PC-3 (cell line): ENCODE results near the gene CLIC5. TPM values are rescaled to one million over a fixed set of nuclear protein-coding genes. Genes with fewer than 3 reads are reported as not detected.

Experiments
- ATAC-seq: fragments of 200-7000 bp; cut with Tn5 transposase; 2 replicates; pipeline ENCODE4 v1.9.1; 2020; ENCODE audit warnings: mild to moderate bottlenecking, moderate library complexity
- BruUV-seq: library from RNA; stranded (reverse); fragments of 400-500 nt; replicated peaks from 2 replicates; lab custom pipeline; 2021; lab: Mats Ljungman, UMichigan
- CTCF ChIA-PET: fragments of 300-600 bp; sonication (Branson Sonifier 250); formaldehyde crosslinking; loops from one replicate; lab custom pipeline; 2022; ENCODE audit warnings: antibody characterized with exemption; lab: Charles Lee
- POLR2A ChIA-PET: fragments of 300-600 bp; sonication (Branson Sonifier 250); formaldehyde crosslinking; loops from one replicate; lab custom pipeline; 2022; ENCODE audit warnings: antibody characterized with exemption; ENCODE audit not compliant: unreplicated experiment; lab: Charles Lee
- DNase-seq: peaks from one replicate; pipeline ENCODE4 v3.0.0-alpha.2; 2015
- H2AFZ ChIP-seq: fragments of 300-600 bp; sonication (generic); 2 replicates; pipeline ENCODE4 v1.6.0; 2016; ENCODE audit warnings: antibody characterized with exemption, low read length
- H3F3A ChIP-seq: fragments of 300-600 bp; sonication (generic); one replicate; pipeline ENCODE4 v1.6.0; 2017; ENCODE audit warnings: antibody characterized with exemption, low read length, control low read depth, mild to moderate bottlenecking; ENCODE audit not compliant: unreplicated experiment
- H3K27ac ChIP-seq: fragments of 300-600 bp; sonication (generic); 2 replicates; pipeline ENCODE4 v1.5.1; 2016; ENCODE audit warnings: mild to moderate bottlenecking, low read length
- H3K27me3 ChIP-seq: fragments of 300-600 bp; sonication (generic); 2 replicates; pipeline ENCODE4 v1.6.1; 2016; ENCODE audit warnings: low read length, mixed read lengths
- H3K36me3 ChIP-seq: fragments of 300-600 bp; sonication (generic); 2 replicates; pipeline ENCODE4 v1.6.1; 2016; ENCODE audit warnings: low read depth, mixed run types, low read length, mixed read lengths
- H3K4me1 ChIP-seq: fragments of 300-600 bp; sonication (generic); 2 replicates; pipeline ENCODE4 v1.5.1; 2016; ENCODE audit warnings: low read length; ENCODE audit not compliant: insufficient read depth
- H3K4me2 ChIP-seq: fragments of 300-600 bp; sonication (generic); 2 replicates; pipeline ENCODE4 v1.6.0; 2016; ENCODE audit warnings: low read length
- H3K4me3 ChIP-seq: fragments of 300-600 bp; sonication (generic); 2 replicates; pipeline ENCODE4 v1.5.1; 2016; ENCODE audit warnings: mild to moderate bottlenecking, low read length, mixed read lengths
- H3K79me2 ChIP-seq: fragments of 300-600 bp; sonication (generic); 2 replicates; pipeline ENCODE4 v1.6.1; 2017; ENCODE audit warnings: low read length, mixed read lengths
- H3K9ac ChIP-seq: fragments of 300-600 bp; sonication (generic); 2 replicates; pipeline ENCODE4 v1.6.0; 2016; ENCODE audit warnings: mild to moderate bottlenecking, low read length
- H3K9me2 ChIP-seq: fragments of 300-600 bp; sonication (generic); replicated peaks from 2 replicates; pipeline ENCODE4 v1.6.1; 2016; ENCODE audit warnings: mixed run types, low read length, mixed read lengths
- H3K9me3 ChIP-seq: fragments of 300-600 bp; sonication (generic); 2 replicates; pipeline ENCODE4 v1.6.1; 2016; ENCODE audit warnings: low read length, mixed read lengths
- H4K20me1 ChIP-seq: fragments of 300-600 bp; sonication (generic); 2 replicates; pipeline ENCODE4 v1.6.1; 2016; ENCODE audit warnings: low read length, mixed read lengths
- CTCF ChIP-seq: fragments of 300-600 bp; sonication (generic); conservative IDR thresholded peaks from 2 replicates; pipeline ENCODE4 v1.5.1; 2017; ENCODE audit warnings: antibody characterized with exemption, low read depth, mild to moderate bottlenecking, low read length
- EZH2 ChIP-seq: fragments of 300-600 bp; sonication (generic); IDR thresholded peaks from one replicate; pipeline ENCODE4 v1.6.1; 2017; ENCODE audit warnings: antibody characterized with exemption, mild to moderate bottlenecking, low read length; ENCODE audit not compliant: unreplicated experiment
- EZH2phosphoT487 ChIP-seq: fragments of 300-600 bp; sonication (generic); IDR thresholded peaks from 2 replicates; pipeline ENCODE4 v1.6.1; 2018; ENCODE audit warnings: mild to moderate bottlenecking, antibody characterized with exemption, low read length, borderline replicate concordance
- intact Hi-C: fragments of 100-400 bp; cut with micrococcal nuclease; formaldehyde crosslinking; loops from 2 replicates; pipeline ENCODE4 v1.9.0; 2023
- total RNA-seq: library from RNA; depleted of rRNA; stranded (reverse); fragments of >200 nt; gene quantifications from 2 replicates; pipeline ENCODE4 v1.2.3, GENCODE V29; 2014

CLIC5 gene
- total RNA-seq, 1 experiment from 2014 or later = not detected

GRCh38 chr6:45952546-45952945, 63.1 kb downstream of the CLIC5 start:
- no peaks in the 10 kb centered on the region for H3K79me2 ChIP-seq
- H3K36me3 ChIP-seq = no peaks in the 10 kb centered on the region
- H2AFZ ChIP-seq = no peak overlapping the region
- no peak for ATAC-seq
- DNase-seq = no peak
- intact Hi-C loops = no loop called here
- H3K27ac ChIP-seq = no peak overlapping the region
- CTCF ChIA-PET = no interaction called here
- H3K4me1 ChIP-seq = no peaks in the 10 kb centered on the region
- peaks cover 39% of the 10 kb centered on the region; the same call in 1 of the 2 replicates for H3K27me3 ChIP-seq
- no peaks in the 10 kb centered on the region for H3K9me3 ChIP-seq
- H3F3A ChIP-seq = no peaks in the 10 kb centered on the region
- no peak overlapping the region for H3K4me3 ChIP-seq
- POLR2A ChIA-PET = no interaction called here
- BruUV-seq = no TSS peak
- no peaks in the 10 kb centered on the region for H4K20me1 ChIP-seq
- TF ChIP-seq EZH2 (no peak), CTCF (no peak), EZH2phosphoT487 (no peak)
- no peak overlapping the region for H3K9ac ChIP-seq
- H3K9me2 ChIP-seq = no peaks in the 10 kb centered on the region
- H3K4me2 ChIP-seq = no peak overlapping the region

GRCh38 chr6:45952168-45952529, 63.5 kb downstream of the CLIC5 start:
- CTCF ChIA-PET = no interaction called here
- H3K4me2 ChIP-seq = no peak overlapping the region
- H3K27me3 ChIP-seq = peaks cover 35% of the 10 kb centered on the region; the same call in 1 of the 2 replicates
- no peaks in the 10 kb centered on the region for H3K4me1 ChIP-seq
- no peak overlapping the region for H3K4me3 ChIP-seq
- intact Hi-C loops = no loop called here
- H3F3A ChIP-seq = no peaks in the 10 kb centered on the region
- POLR2A ChIA-PET = no interaction called here
- H3K9me3 ChIP-seq = no peaks in the 10 kb centered on the region
- no peaks in the 10 kb centered on the region for H3K9me2 ChIP-seq
- no peak for DNase-seq
- ATAC-seq = no peak
- no peaks in the 10 kb centered on the region for H3K79me2 ChIP-seq
- H3K9ac ChIP-seq = no peak overlapping the region
- BruUV-seq = no TSS peak
- H4K20me1 ChIP-seq = no peaks in the 10 kb centered on the region
- H3K36me3 ChIP-seq = no peaks in the 10 kb centered on the region
- H3K27ac ChIP-seq = no peak overlapping the region
- H2AFZ ChIP-seq = no peak overlapping the region
- TF ChIP-seq EZH2phosphoT487 (no peak), CTCF (no peak), EZH2 (no peak)

DNA sequence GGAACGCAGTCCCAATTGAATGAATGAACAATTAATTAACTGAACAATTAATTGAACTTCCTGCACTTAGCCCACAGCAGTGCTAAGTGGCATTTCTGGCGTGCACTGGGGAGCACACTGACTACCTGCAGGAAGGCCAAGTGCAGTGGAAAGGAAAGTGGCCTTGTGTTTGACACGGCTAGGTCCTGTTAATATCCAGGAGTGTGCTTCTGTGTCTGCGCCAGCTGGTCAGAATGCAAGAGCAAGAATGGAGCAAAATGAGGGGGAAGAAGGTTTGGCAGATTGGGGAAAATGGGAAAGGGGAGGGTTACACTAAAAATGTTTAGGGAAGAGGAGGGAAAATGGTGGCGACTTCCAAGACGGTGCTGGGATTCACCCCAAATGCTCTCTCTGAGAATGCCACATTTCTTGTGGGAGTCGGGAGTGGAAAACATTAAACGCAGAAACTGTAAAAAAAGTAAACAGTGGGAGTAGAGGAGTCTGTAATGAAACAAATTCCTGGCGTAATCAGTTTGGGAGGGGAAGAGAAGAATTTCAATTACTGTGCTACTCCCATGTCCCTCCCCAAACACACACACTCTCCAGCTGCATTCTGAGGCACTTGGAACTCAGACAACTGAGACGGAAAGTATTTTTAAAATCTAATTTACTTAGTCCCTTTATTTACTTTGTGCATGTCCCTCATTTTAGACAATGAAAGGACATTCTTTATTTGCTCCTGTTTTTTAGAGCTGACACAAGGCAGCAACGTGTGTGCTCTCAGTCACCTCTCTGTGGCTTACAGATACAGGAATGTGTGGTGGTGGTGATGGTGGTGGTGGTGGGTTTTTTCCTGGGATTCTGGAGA, 64.1 kb downstream of the CLIC5 start:
- Histone ChIP-seq H3K9me3 (no peaks in the 10 kb centered on the region), H3K36me3 (no peaks in the 10 kb centered on the region), H3F3A (no peaks in the 10 kb centered on the region), H4K20me1 (no peaks in the 10 kb centered on the region), H3K9ac (no peak overlapping the region), H3K27ac (no peak overlapping the region), H3K4me2 (no peak overlapping the region), H3K27me3 (peaks cover 30% of the 10 kb centered on the region; the same call in 1 of the 2 replicates), H3K79me2 (no peaks in the 10 kb centered on the region), H3K9me2 (no peaks in the 10 kb centered on the region), H3K4me1 (no peaks in the 10 kb centered on the region), H2AFZ (no peak overlapping the region), H3K4me3 (no peak overlapping the region)
- no TSS peak for BruUV-seq
- TF ChIP-seq CTCF = no peak
- no peak for TF ChIP-seq EZH2phosphoT487
- no peak for TF ChIP-seq EZH2
- ATAC-seq = no peak
- DNase-seq = no peak
- POLR2A ChIA-PET = no interaction called here
- CTCF ChIA-PET = no interaction called here
- intact Hi-C loops = no loop called here
